Measurements from ENCODE around the gene PAIP1. TPM values are rescaled to one million over a fixed set of nuclear protein-coding genes. Genes with fewer than 3 reads are reported as not detected.
"Not testable (repeated sequence)": the region's sequence is repeated elsewhere in the genome, so short reads cannot be mapped to it uniquely, and the experiment has no call there.

PAIP1 gene
- total and polyA plus RNA-seq, 2 donors from 2014 or later = 65.0 to 75.8 TPM

DNA sequence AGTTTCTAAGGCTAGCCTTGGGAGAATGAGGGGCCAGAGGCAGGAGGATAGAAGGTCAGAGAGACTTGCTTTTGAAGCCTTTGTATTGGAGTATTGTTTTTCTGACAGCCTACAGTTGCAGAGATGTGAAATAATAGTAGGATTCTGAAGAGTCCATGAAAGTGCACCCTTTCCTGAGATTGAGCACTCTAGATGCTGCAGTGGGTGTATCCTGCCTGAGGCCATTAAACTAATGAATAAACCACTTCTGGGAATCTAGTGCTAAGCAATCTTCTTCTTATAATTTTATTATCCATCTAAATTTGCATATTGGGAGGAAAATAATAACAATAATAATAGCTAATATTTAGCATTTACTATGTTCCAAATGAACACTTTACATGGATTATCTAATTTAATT is 26.8 kb upstream of the PAIP1 start:
- Histone ChIP-seq H3K9me3 (ENCODE audit: control insufficient read depth in 2 of 3, insufficient read depth in 1 of 3, low read length in 3 of 3) (no peaks in the 10 kb centered on the region), H3K36me3 (ENCODE audit: control insufficient read depth in 2 of 3, insufficient read depth in 3 of 3, low read length in 3 of 3) (no peaks in the 10 kb centered on the region), H3K27me3 (ENCODE audit: control insufficient read depth, insufficient read depth, low read length) (no peaks in the 10 kb centered on the region), H3K4me3 (ENCODE audit: low read length in 3 of 3) (no peak overlapping the region), H3K4me1 (ENCODE audit: control insufficient read depth in 2 of 3, insufficient read depth in 2 of 3, low read depth in 1 of 3, low read length in 3 of 3) (peaks cover 0 to 2% (median 0%) of the 10 kb centered on the region in 3 donors), H3K27ac (ENCODE audit: low read depth in 2 of 2, low read length in 2 of 2) (no peak overlapping the region), H3K9ac (ENCODE audit: low read length in 3 of 3) (no peak overlapping the region)
- no peak for FAIRE-seq
- DNase-seq = no peak
- intact Hi-C loops (cut with DNase I) = no loop called here
- no peak for TF ChIP-seq CTCF (IDR thresholded peaks at IDR 0.05; ENCODE audit: borderline replicate concordance, extremely low read depth, insufficient read depth)

GRCh38 chr5:43582082-43583005 is 25.5 kb upstream of the PAIP1 start:
- Histone ChIP-seq H3K9me3 (ENCODE audit: control insufficient read depth in 2 of 3, insufficient read depth in 1 of 3, low read length in 3 of 3) (no peaks in the 10 kb centered on the region), H3K4me3 (ENCODE audit: low read length in 3 of 3) (no peak overlapping the region), H3K36me3 (ENCODE audit: control insufficient read depth in 2 of 3, insufficient read depth in 3 of 3, low read length in 3 of 3) (no peaks in the 10 kb centered on the region), H3K9ac (ENCODE audit: low read length in 3 of 3) (no peak overlapping the region), H3K27me3 (ENCODE audit: control insufficient read depth, insufficient read depth, low read length) (no peaks in the 10 kb centered on the region), H3K4me1 (ENCODE audit: control insufficient read depth in 2 of 3, insufficient read depth in 2 of 3, low read depth in 1 of 3, low read length in 3 of 3) (peaks cover 0 to 2% (median 0%) of the 10 kb centered on the region in 3 donors), H3K27ac (ENCODE audit: low read depth in 2 of 2, low read length in 2 of 2) (no peak overlapping the region)
- FAIRE-seq (no peak), DNase-seq (no peak)
- intact Hi-C loops (cut with DNase I) = no loop called here
- TF ChIP-seq CTCF (IDR thresholded peaks at IDR 0.05; ENCODE audit: borderline replicate concordance, extremely low read depth, insufficient read depth) = no peak

GRCh38 chr5:43581398-43581797 is 24.5 kb upstream of the PAIP1 start:
- no peak overlapping the region for H3K4me3 ChIP-seq (ENCODE audit: low read length in 3 of 3)
- H3K27me3 ChIP-seq (ENCODE audit: control insufficient read depth, insufficient read depth, low read length) = no peaks in the 10 kb centered on the region
- H3K36me3 ChIP-seq (ENCODE audit: control insufficient read depth in 2 of 3, insufficient read depth in 3 of 3, low read length in 3 of 3) = peaks cover 0 to 2% (median 0%) of the 10 kb centered on the region in 3 donors
- peaks cover 0 to 2% (median 0%) of the 10 kb centered on the region in 3 donors for H3K4me1 ChIP-seq (ENCODE audit: control insufficient read depth in 2 of 3, insufficient read depth in 2 of 3, low read depth in 1 of 3, low read length in 3 of 3)
- intact Hi-C loops (cut with DNase I) = no loop called here
- no peak overlapping the region for H3K27ac ChIP-seq (ENCODE audit: low read depth in 2 of 2, low read length in 2 of 2)
- H3K9ac ChIP-seq (ENCODE audit: low read length in 3 of 3) = no peak overlapping the region
- no peaks in the 10 kb centered on the region for H3K9me3 ChIP-seq (ENCODE audit: control insufficient read depth in 2 of 3, insufficient read depth in 1 of 3, low read length in 3 of 3)
- FAIRE-seq = no peak
- TF ChIP-seq CTCF (IDR thresholded peaks at IDR 0.05; ENCODE audit: borderline replicate concordance, extremely low read depth, insufficient read depth) = no peak
- DNase-seq = no peak

- FAIRE-seq; H3K4me3 ChIP-seq (ENCODE audit: low read length in 3 of 3); H3K36me3 ChIP-seq (ENCODE audit: control insufficient read depth in 2 of 3, insufficient read depth in 3 of 3, low read length in 3 of 3); intact Hi-C loops (cut with DNase I); H3K9me3 ChIP-seq (ENCODE audit: control insufficient read depth in 2 of 3, insufficient read depth in 1 of 3, low read length in 3 of 3); H3K9ac ChIP-seq (ENCODE audit: low read length in 3 of 3); H3K4me1 ChIP-seq (ENCODE audit: control insufficient read depth in 2 of 3, insufficient read depth in 2 of 3, low read depth in 1 of 3, low read length in 3 of 3); H3K27ac ChIP-seq (ENCODE audit: low read depth in 2 of 2, low read length in 2 of 2); H3K27me3 ChIP-seq (ENCODE audit: control insufficient read depth, insufficient read depth, low read length): not testable (repeated sequence)
- peak in 1 of 5 donors; percentile 7 for DNase-seq
Measured at GRCh38 chr5:43580402-43581210, 23.7 kb upstream of the PAIP1 start.

Data from kidney (tissue), 14 donors.